HFF-Myc (cell line): Measurements from ENCODE around the gene GNG12.

Source experiments
- DNase-seq: peaks from one replicate; pipeline ENCODE4 v3.0.0-alpha.2; 2011; ENCODE audit warnings: low read depth; ENCODE audit errors: extremely low read depth
- H3K4me3 ChIP-seq: replicated peaks from 2 replicates; pipeline ENCODE4 v1.5.1; 2011; ENCODE audit warnings: low read depth, mild to moderate bottlenecking, control low read depth, low read length
- CTCF ChIP-seq: IDR thresholded peaks from 2 replicates; pipeline ENCODE4 v1.5.1; 2012; ENCODE audit warnings: mild to moderate bottlenecking, low read depth, low read length, control low read depth; ENCODE audit errors: missing control alignments

Gene GNG12

GRCh38 chr1:67686267-67687197 lies 146.7 kb downstream of the GNG12 start:
- DNase-seq, result peak; percentile 92
- peak overlapping the region; percentile 99 for H3K4me3 ChIP-seq
- TF ChIP-seq CTCF, result no peak

GRCh38 chr1:67685558-67686266 lies 147.6 kb downstream of the GNG12 start:
- H3K4me3 ChIP-seq, result peak overlapping the region; percentile 99
- TF ChIP-seq CTCF, result no peak
- no peak for DNase-seq

- no peak for TF ChIP-seq CTCF
- DNase-seq, result peak; percentile 99
- peak within 1 kb of the TSS; percentile 99 for H3K4me3 ChIP-seq
Measured at GRCh38 chr1:67685067-67685557, 148.2 kb downstream of the GNG12 start, which contains the start of gene GADD45A. Gene GADD45A, plus strand, starts transcription at chr1:67685201. Its CDS starts 294 bp downstream, at chr1:67685495.

- peak overlapping the region; percentile 99 for H3K4me3 ChIP-seq
- no peak for TF ChIP-seq CTCF
Measured at GRCh38 chr1:67684526-67685066, 148.7 kb downstream of the GNG12 start.

GRCh38 chr1:67683766-67684525 lies 149.3 kb downstream of the GNG12 start:
- H3K4me3 ChIP-seq, result peak overlapping the region; percentile 99
- DNase-seq, result no peak
- no peak for TF ChIP-seq CTCF

More at GRCh38 chr1:67684526-67685066, 148.7 kb downstream of the GNG12 start:
- DNase-seq, result no peak

GRCh38 chr1:67683316-67683715 lies 150.0 kb downstream of the GNG12 start:
- DNase-seq, result no peak
- TF ChIP-seq CTCF, result no peak

More at GRCh38 chr1:67683316-67683715, 150.0 kb downstream of the GNG12 start:
- H3K4me3 ChIP-seq, result no peak overlapping the region
